Measurements from ENCODE around the gene MARK1. TPM values are rescaled to one million over a fixed set of nuclear protein-coding genes. Genes with fewer than 3 reads are reported as not detected.
A peak's percentile ranks its signal among the peaks of the same experiment; 100 is the strongest.

MARK1 gene
- total and polyA plus RNA-seq, 2 donors (not counting 1 experiment from before 2014, with no cell fraction given), result 0.52 to 3.8 TPM

- H3K27me3 Mint-ChIP-seq, result peaks cover 11% of the 10 kb centered on the region
- H3K9ac ChIP-seq (ENCODE audit: low read length), result no peak overlapping the region
- no peaks in the 10 kb centered on the region for H3K9me3 Mint-ChIP-seq (ENCODE audit: insufficient read depth)
- intact Hi-C loops (cut with micrococcal nuclease), result no loop called here
- H3K27me3 ChIP-seq (replicated peaks in 1 of 4; ENCODE audit: control extremely low read depth in 1 of 4, control insufficient read depth in 3 of 4, insufficient read depth in 4 of 4, low read length in 3 of 4), result no peaks in the 10 kb centered on the region
- ChIA-PET POLR2A (no interaction called here), CTCF (interaction anchor here (1.4 to 4.9 kb wide), 2 partner anchors 8 to 97 kb away, joined by 3 to 65 read pairs; no protein-coding TSS in a partner anchor)
- DNase-seq (no peak), ATAC-seq (ENCODE audit: low read depth) (no peak)
- H3K4me2 ChIP-seq (replicated peaks; ENCODE audit: low read depth, low read length, poor library complexity, severe bottlenecking), result no peak overlapping the region
- no peaks in the 10 kb centered on the region for H3K9me3 ChIP-seq (ENCODE audit: control extremely low read depth in 1 of 3, control insufficient read depth in 2 of 3, insufficient read depth in 1 of 3, low read length in 2 of 3)
- H3K4me3 ChIP-seq (ENCODE audit: control extremely low read depth in 1 of 5, extremely low read depth in 1 of 5, insufficient read depth in 1 of 5, low read depth in 2 of 5, low read length in 4 of 5), result no peak overlapping the region
- no peaks in the 10 kb centered on the region for H3K79me2 ChIP-seq (ENCODE audit: control insufficient read depth, insufficient read depth, low read length)
- no peaks in the 10 kb centered on the region for H3K36me3 ChIP-seq (replicated peaks in 1 of 2; ENCODE audit: control extremely low read depth in 1 of 2, control insufficient read depth in 1 of 2, extremely low read depth in 1 of 2, insufficient read depth in 2 of 2, low read length in 1 of 2)
- H2AFZ ChIP-seq (ENCODE audit: insufficient read depth, low read depth, low read length, poor library complexity, severe bottlenecking), result no peak overlapping the region
- no CpG with 5 or more reads among the region's 2 CpGs for WGBS (ENCODE audit: insufficient coverage)
- TF ChIP-seq EZH2 (IDR thresholded peaks at IDR 0.05; ENCODE audit: borderline replicate concordance, insufficient read depth, low read depth, low read length, poor library complexity, severe bottlenecking), result no peak
- TF ChIP-seq, protein P1, sequence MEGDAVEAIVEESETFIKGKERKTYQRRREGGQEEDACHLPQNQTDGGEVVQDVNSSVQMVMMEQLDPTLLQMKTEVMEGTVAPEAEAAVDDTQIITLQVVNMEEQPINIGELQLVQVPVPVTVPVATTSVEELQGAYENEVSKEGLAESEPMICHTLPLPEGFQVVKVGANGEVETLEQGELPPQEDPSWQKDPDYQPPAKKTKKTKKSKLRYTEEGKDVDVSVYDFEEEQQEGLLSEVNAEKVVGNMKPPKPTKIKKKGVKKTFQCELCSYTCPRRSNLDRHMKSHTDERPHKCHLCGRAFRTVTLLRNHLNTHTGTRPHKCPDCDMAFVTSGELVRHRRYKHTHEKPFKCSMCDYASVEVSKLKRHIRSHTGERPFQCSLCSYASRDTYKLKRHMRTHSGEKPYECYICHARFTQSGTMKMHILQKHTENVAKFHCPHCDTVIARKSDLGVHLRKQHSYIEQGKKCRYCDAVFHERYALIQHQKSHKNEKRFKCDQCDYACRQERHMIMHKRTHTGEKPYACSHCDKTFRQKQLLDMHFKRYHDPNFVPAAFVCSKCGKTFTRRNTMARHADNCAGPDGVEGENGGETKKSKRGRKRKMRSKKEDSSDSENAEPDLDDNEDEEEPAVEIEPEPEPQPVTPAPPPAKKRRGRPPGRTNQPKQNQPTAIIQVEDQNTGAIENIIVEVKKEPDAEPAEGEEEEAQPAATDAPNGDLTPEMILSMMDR (IDR thresholded peaks at IDR 0.05), result no peak
- H3K4me3 Mint-ChIP-seq, result no peak overlapping the region
- no peaks in the 10 kb centered on the region for H4K20me1 ChIP-seq (ENCODE audit: control insufficient read depth, insufficient read depth, low read length, poor library complexity, severe bottlenecking)
- H3K27ac ChIP-seq (ENCODE audit: low read length in 2 of 2), result no peak overlapping the region
- peaks cover 3% of the 10 kb centered on the region for H3K4me1 Mint-ChIP-seq
- H3K4me1 ChIP-seq (ENCODE audit: control insufficient read depth in 2 of 2, insufficient read depth in 2 of 2, low read length in 2 of 2), result peaks cover 0 to 3% of the 10 kb centered on the region in 2 donors
- H3K27ac Mint-ChIP-seq, result no peak overlapping the region
Measured at GRCh38 chr1:220677251-220677650, 149.3 kb downstream of the MARK1 start.

DNA sequence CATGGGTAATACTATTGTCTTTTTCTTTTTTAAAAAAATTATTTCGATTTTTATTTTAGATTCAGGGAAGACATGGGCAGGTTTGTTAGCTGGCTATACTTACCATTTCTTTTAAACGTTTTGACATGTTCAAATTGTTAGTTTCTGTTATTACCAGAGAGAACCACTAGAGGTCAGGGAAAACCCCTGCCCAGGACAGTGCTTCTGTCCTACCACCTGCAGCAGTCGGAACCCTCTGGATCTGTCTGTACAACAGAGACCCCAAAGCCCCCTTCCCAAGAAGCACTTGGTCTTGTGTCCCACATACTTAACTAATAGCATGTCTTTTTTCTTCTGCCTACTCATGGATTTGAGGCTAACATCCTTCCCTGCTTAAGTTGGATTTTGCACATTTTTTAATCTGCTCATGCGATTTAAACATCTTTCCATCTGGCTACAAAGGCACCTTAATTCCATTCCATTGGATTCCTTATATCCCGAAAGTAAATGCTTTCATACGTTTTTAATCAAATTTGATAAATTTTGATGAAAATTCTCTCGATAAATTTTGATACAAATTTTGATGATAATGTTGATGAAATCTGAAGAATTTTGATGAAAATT, 152.2 kb downstream of the MARK1 start:
- Histone ChIP-seq H3K27ac (ENCODE audit: low read length in 2 of 2) (no peak overlapping the region), H3K27me3 (replicated peaks in 1 of 4; ENCODE audit: control extremely low read depth in 1 of 4, control insufficient read depth in 3 of 4, insufficient read depth in 4 of 4, low read length in 3 of 4) (no peaks in the 10 kb centered on the region), H3K4me1 (ENCODE audit: control insufficient read depth in 2 of 2, insufficient read depth in 2 of 2, low read length in 2 of 2) (peaks cover 0 to 3% of the 10 kb centered on the region in 2 donors), H3K79me2 (ENCODE audit: control insufficient read depth, insufficient read depth, low read length) (no peaks in the 10 kb centered on the region), H2AFZ (ENCODE audit: insufficient read depth, low read depth, low read length, poor library complexity, severe bottlenecking) (no peak overlapping the region), H3K36me3 (replicated peaks in 1 of 2; ENCODE audit: control extremely low read depth in 1 of 2, control insufficient read depth in 1 of 2, extremely low read depth in 1 of 2, insufficient read depth in 2 of 2, low read length in 1 of 2) (no peaks in the 10 kb centered on the region), H3K4me3 (ENCODE audit: control extremely low read depth in 1 of 5, extremely low read depth in 1 of 5, insufficient read depth in 1 of 5, low read depth in 2 of 5, low read length in 4 of 5) (no peak overlapping the region), H3K9ac (ENCODE audit: low read length) (no peak overlapping the region), H3K9me3 (ENCODE audit: control extremely low read depth in 1 of 3, control insufficient read depth in 2 of 3, insufficient read depth in 1 of 3, low read length in 2 of 3) (no peaks in the 10 kb centered on the region), H4K20me1 (ENCODE audit: control insufficient read depth, insufficient read depth, low read length, poor library complexity, severe bottlenecking) (no peaks in the 10 kb centered on the region), H3K4me2 (replicated peaks; ENCODE audit: low read depth, low read length, poor library complexity, severe bottlenecking) (no peak overlapping the region)
- intact Hi-C loops (cut with micrococcal nuclease), result loop anchor here (1.0 kb wide), 2 partner anchors 53 to 96 kb away; no protein-coding TSS in a partner anchor
- Mint-ChIP-seq H3K9me3 (ENCODE audit: insufficient read depth) (no peaks in the 10 kb centered on the region), H3K27ac (no peak overlapping the region), H3K27me3 (peaks cover 3% of the 10 kb centered on the region), H3K4me1 (peaks cover 3% of the 10 kb centered on the region), H3K4me3 (no peak overlapping the region)
- TF ChIP-seq, protein P1 (IDR thresholded peaks at IDR 0.05), result peak; percentile 85
- TF ChIP-seq EZH2 (IDR thresholded peaks at IDR 0.05; ENCODE audit: borderline replicate concordance, insufficient read depth, low read depth, low read length, poor library complexity, severe bottlenecking), result no peak
- ATAC-seq (ENCODE audit: low read depth), result peak; percentile 87
- 13% methylated on average over 1 of the region's 7 CpGs for WGBS (ENCODE audit: insufficient coverage)
- CTCF ChIA-PET, result interaction anchor here (0.6 to 4.9 kb wide), 9 partner anchors 12 to 333 kb away, joined by 3 to 65 read pairs (median 3); no protein-coding TSS in a partner anchor
- DNase-seq, result peak; percentile 59
- POLR2A ChIA-PET, result no interaction called here

Measured in B cell (primary cell).